CD4-positive, alpha-beta T cell (primary cell): ENCODE results near the gene PLA2G15. TPM values are rescaled to one million over a fixed set of nuclear protein-coding genes. Genes with fewer than 3 reads are reported as not detected.
A peak's percentile ranks its signal among the peaks of the same experiment; 100 is the strongest.

Experiments
- ATAC-seq: fragments of 200-7000 bp; cut with Tn5 transposase; one replicate; pipeline ENCODE4 v1.10.0; 2022; ENCODE audit warnings: mild to moderate bottlenecking; ENCODE audit not compliant: poor library complexity
- CTCF ChIA-PET: fragments of 350-600 bp; sonication (Branson Sonifier 250); formaldehyde crosslinking; loops from one replicate; lab custom pipeline; 2021; ENCODE audit warnings: antibody characterized with exemption, inconsistent platforms; lab: Charles Lee
- POLR2A ChIA-PET: fragments of 350-600 bp; sonication (Branson Sonifier 250); formaldehyde crosslinking; loops from one replicate; lab custom pipeline; 2021; ENCODE audit warnings: antibody characterized with exemption, inconsistent platforms; lab: Charles Lee
- DNase-seq, 14 experiments: peaks; one replicate each; pipeline ENCODE4 v3.0.0-alpha.2; 2013 to 2020; ENCODE audit warnings: mixed read lengths in 2 of 14
- H3K27ac ChIP-seq, 2 donors: one replicate each; pipeline versions ENCODE4 v1.5.1 to v1.7.0; 2013; ENCODE audit warnings: low read length in 2 of 2, low read depth in 1 of 2, mild to moderate bottlenecking in 1 of 2
- H3K27me3 ChIP-seq, 2 experiments: 1 replicate in 1 of 2; 2 replicates in 1 of 2; pipeline versions ENCODE4 v1.6.1 to v1.7.0; 2013; ENCODE audit warnings: low read length in 2 of 2, control low read depth in 1 of 2, mild to moderate bottlenecking in 1 of 2, moderate library complexity in 1 of 2; ENCODE audit not compliant: insufficient read depth in 2 of 2, control insufficient read depth in 1 of 2
- H3K36me3 ChIP-seq: one replicate; pipeline ENCODE4 v1.6.1; 2013; ENCODE audit warnings: low read length, control low read depth; ENCODE audit not compliant: insufficient read depth
- H3K4me1 ChIP-seq: one replicate; pipeline ENCODE4 v1.6.1; 2013; ENCODE audit warnings: low read length, control low read depth; ENCODE audit not compliant: insufficient read depth
- H3K4me3 ChIP-seq: one replicate; pipeline ENCODE4 v1.5.1; 2013; ENCODE audit warnings: mild to moderate bottlenecking, low read length, moderate library complexity
- H3K9me3 ChIP-seq, 2 experiments: 1 replicate in 1 of 2; 2 replicates in 1 of 2; pipeline versions ENCODE4 v1.6.1 to v1.7.0; 2013; ENCODE audit warnings: low read length in 2 of 2, mild to moderate bottlenecking in 2 of 2, control low read depth in 1 of 2, moderate library complexity in 1 of 2; ENCODE audit not compliant: control insufficient read depth in 1 of 2, insufficient read depth in 1 of 2
- H3K27ac Mint-ChIP-seq: one replicate; pipeline ENCODE4 v1.8.0; 2020; ENCODE audit warnings: mixed read lengths
- H3K27me3 Mint-ChIP-seq: one replicate; pipeline ENCODE4 v1.8.0; 2021; ENCODE audit warnings: mixed read lengths
- H3K36me3 Mint-ChIP-seq: one replicate; pipeline ENCODE4 v1.8.0; 2021; ENCODE audit warnings: low read depth, mixed read lengths
- H3K4me1 Mint-ChIP-seq: one replicate; pipeline ENCODE4 v1.8.0; 2021; ENCODE audit warnings: low read depth, mixed read lengths
- H3K4me3 Mint-ChIP-seq: one replicate; pipeline ENCODE4 v1.8.0; 2020; ENCODE audit warnings: mild to moderate bottlenecking, mixed read lengths
- H3K9me3 Mint-ChIP-seq: one replicate; pipeline ENCODE4 v1.8.0; 2020; ENCODE audit warnings: mixed read lengths
- CTCF ChIP-seq: fragments of 200-600 bp; IDR thresholded peaks from one replicate; pipeline ENCODE4 v1.8.0; 2022; ENCODE audit warnings: antibody characterized with exemption, mild to moderate bottlenecking
- intact Hi-C, 2 experiments: fragments of 100-400 bp; cut with DNase I in 1 of 2; cut with micrococcal nuclease in 1 of 2; formaldehyde crosslinking; loops; one replicate each; pipeline versions ENCODE4 v1.15.1 to v1.9.0; 2023 to 2025; cut with DNase I, micrococcal nuclease
- total RNA-seq, 174 experiments: library from RNA in 2 of 174; stranded (reverse) in 2 of 174; gene quantifications; one replicate each; pipeline ENCODE4 v1.2.3 and lab custom pipeline; 2021 to 2026

PLA2G15 gene
- total RNA-seq, 2 experiments from 2014 or later, result 4.3 to 4.7 TPM

DNA sequence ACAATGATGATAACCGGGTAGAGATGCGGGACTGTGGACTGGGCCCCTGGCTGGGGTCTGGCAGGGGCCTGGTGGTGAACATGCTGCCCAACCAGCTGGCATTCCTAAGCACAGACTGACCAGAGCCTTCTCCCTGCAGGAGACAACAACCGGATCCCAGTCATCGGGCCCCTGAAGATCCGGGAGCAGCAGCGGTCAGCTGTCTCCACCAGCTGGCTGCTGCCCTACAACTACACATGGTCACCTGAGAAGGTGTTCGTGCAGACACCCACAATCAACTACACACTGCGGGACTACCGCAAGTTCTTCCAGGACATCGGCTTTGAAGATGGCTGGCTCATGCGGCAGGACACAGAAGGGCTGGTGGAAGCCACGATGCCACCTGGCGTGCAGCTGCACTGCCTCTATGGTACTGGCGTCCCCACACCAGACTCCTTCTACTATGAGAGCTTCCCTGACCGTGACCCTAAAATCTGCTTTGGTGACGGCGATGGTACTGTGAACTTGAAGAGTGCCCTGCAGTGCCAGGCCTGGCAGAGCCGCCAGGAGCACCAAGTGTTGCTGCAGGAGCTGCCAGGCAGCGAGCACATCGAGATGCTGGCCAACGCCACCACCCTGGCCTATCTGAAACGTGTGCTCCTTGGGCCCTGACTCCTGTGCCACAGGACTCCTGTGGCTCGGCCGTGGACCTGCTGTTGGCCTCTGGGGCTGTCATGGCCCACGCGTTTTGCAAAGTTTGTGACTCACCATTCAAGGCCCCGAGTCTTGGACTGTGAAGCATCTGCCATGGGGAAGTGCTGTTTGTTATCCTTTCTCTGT lies 14.0 kb downstream of the PLA2G15 start:
- no peaks in the 10 kb centered on the region for H3K9me3 Mint-ChIP-seq
- DNase-seq (no peak), ATAC-seq (no peak)
- H3K4me1 Mint-ChIP-seq, result peaks cover 30% of the 10 kb centered on the region
- intact Hi-C loops, result no loop called here
- Histone ChIP-seq H3K9me3 (no peaks in the 10 kb centered on the region), H3K4me3 (no peak overlapping the region), H3K27me3 (no peaks in the 10 kb centered on the region), H3K36me3 (peaks cover 29% of the 10 kb centered on the region), H3K27ac (no peak overlapping the region), H3K4me1 (peaks cover 33% of the 10 kb centered on the region)
- POLR2A ChIA-PET, result interaction anchor here (2.9 to 3.3 kb wide), 2 partner anchors 14 to 69 kb away, joined by 13 to 18 read pairs; partner anchors contain the start of gene PLA2G15
- H3K36me3 Mint-ChIP-seq, result peaks cover 29% of the 10 kb centered on the region
- TF ChIP-seq CTCF, result no peak
- H3K4me3 Mint-ChIP-seq, result no peak overlapping the region
- CTCF ChIA-PET, result interaction anchor here (1.5 to 5.8 kb wide), 3 partner anchors 67 to 442 kb away, joined by 3 to 148 read pairs (median 9); no protein-coding TSS in a partner anchor
- H3K27ac Mint-ChIP-seq, result no peak overlapping the region
- H3K27me3 Mint-ChIP-seq, result no peaks in the 10 kb centered on the region

DNA sequence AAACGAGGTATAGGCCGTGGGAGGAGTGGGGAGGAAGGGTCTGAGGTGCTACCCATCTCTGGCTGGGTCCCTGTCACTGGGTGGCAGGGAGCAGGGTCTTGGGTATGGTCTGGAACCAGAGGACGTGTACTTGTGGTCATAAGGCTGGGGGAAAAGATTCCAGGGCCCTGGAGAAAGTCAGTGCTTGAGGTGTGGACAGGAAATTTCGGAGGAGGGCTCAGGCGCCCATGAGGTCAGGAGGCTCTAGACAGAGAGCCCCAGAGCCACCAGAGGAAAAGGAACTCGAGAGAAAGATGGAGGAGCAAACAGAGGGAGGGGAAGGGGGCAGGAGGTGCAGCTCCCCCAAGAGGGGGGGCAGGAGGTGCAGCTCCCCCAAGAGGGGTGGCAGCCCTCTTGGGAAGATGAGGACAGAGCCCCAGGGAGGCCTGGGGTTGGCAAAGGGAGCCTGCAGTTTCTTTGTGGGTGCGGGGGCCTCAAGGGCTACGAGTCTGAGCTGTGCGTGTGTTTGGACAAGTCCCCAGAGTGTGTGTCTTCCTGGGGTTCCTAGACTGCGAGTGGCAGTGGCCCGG lies 18.5 kb downstream of the PLA2G15 start:
- DNase-seq (no peak), ATAC-seq (no peak)
- H3K27me3 Mint-ChIP-seq, result no peaks in the 10 kb centered on the region
- POLR2A ChIA-PET, result interaction anchor here (0.6 to 5.1 kb wide), 19 partner anchors 9 to 184 kb away, joined by 3 to 151 read pairs (median 5); partner anchors contain the start of genes ESRP2, NFATC3, PLA2G15 and PRMT7
- peak overlapping the region; percentile 98 for H3K4me3 Mint-ChIP-seq
- Histone ChIP-seq H3K4me1 (peaks cover 56% of the 10 kb centered on the region), H3K4me3 (peak overlapping the region; percentile 74), H3K27me3 (no peaks in the 10 kb centered on the region), H3K27ac (peak overlapping the region; percentile 96 to 99), H3K9me3 (no peaks in the 10 kb centered on the region), H3K36me3 (peaks cover 23% of the 10 kb centered on the region)
- no peaks in the 10 kb centered on the region for H3K9me3 Mint-ChIP-seq
- peak overlapping the region; percentile 94 for H3K27ac Mint-ChIP-seq
- peaks cover 56% of the 10 kb centered on the region for H3K4me1 Mint-ChIP-seq
- TF ChIP-seq CTCF, result no peak
- CTCF ChIA-PET, result interaction anchor here (0.6 to 5.8 kb wide), 15 partner anchors 11 to 246 kb away, joined by 3 to 278 read pairs (median 4); partner anchors contain the start of genes PLA2G15, PRMT7 and SLC7A6OS
- peaks cover 44% of the 10 kb centered on the region for H3K36me3 Mint-ChIP-seq
- intact Hi-C loops, result loop anchor here (1.0 to 5.0 kb wide), 4 partner anchors 21 to 254 kb away; partner anchors contain the start of genes PRMT7 (in 1 of the 2) and SLC7A6OS (in 1 of the 2)
